IPS DF 6.9 (cell line): Measurements from ENCODE around the gene GDA.
"Not testable (repeated sequence)": the region's sequence is repeated elsewhere in the genome, so short reads cannot be mapped to it uniquely, and the experiment has no call there.

ENCODE experiments used
- DNase-seq: peaks from one replicate; pipeline ENCODE4 v3.0.0-alpha.2; 2013; ENCODE audit warnings: low read depth, low spot score
- H3K27ac ChIP-seq: one replicate; pipeline ENCODE4 v1.5.1; 2013; ENCODE audit warnings: low read length, control low read depth
- H3K27me3 ChIP-seq: 2 replicates; pipeline ENCODE4 v1.6.1; 2013; ENCODE audit warnings: mild to moderate bottlenecking, low read length; ENCODE audit not compliant: control insufficient read depth, insufficient read depth
- H3K36me3 ChIP-seq: 2 replicates; pipeline ENCODE4 v1.6.1; 2013; ENCODE audit warnings: low read length; ENCODE audit not compliant: control insufficient read depth, insufficient read depth
- H3K4me1 ChIP-seq: 2 replicates; pipeline ENCODE4 v1.6.1; 2013; ENCODE audit warnings: low read length; ENCODE audit not compliant: control insufficient read depth, insufficient read depth
- H3K4me3 ChIP-seq: 2 replicates; pipeline ENCODE4 v1.5.1; 2013; ENCODE audit warnings: mild to moderate bottlenecking, low read length
- H3K9me3 ChIP-seq: 2 replicates; pipeline ENCODE4 v1.6.1; 2013; ENCODE audit warnings: low read length, inconsistent platforms; ENCODE audit not compliant: control insufficient read depth, insufficient read depth
- WGBS: extraction: QIAGEN DNeasy Blood & Tissue Kit; methylation state at CpG from one replicate; pipeline ENCODE4 v1.1.7; 2013; ENCODE audit warnings: mixed read lengths, missing lambda C conversion rate; ENCODE audit not compliant: insufficient read length, insufficient coverage; 5-methylcytosine and 5-hydroxymethylcytosine counted together

Gene GDA

DNA sequence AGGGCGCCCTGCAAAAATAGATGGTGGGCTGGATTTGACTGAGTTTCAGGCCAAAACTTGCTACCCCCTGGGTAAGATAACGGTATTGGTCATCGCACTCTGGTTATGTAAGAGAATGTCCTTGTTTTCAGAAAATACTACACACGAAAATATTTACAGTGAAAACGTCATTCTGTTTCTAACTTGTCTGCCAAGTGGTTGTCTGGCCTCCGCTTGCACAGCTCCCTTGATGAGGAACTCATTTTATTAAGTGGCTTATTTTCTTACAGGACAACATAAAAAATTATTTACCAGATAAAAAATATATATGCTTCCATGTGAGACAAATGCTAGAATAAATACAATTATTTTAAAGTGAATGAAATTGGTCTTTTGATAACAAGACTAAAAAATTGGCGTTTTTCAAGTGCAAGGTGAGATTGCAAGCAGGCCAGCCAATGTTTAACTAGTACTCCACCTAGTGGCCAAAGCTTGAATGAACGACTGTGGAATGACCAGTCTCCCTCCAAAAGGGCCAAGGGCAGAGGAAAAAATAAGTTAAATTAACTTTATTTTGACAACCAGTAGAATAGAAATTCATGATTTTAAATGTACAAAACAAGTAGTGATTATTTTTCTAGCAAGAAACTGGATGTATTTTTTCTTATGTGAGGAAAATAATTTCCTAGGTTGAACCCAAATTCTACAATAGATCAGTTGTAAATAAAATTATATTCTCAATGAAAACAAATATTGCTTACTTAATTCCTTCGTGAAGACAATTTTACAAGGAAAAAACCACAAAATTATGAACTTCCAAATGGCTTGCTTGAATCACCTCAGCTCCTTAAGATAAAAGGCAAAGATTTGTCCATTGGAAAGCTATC lies 122.6 kb downstream of the GDA start:
- Histone ChIP-seq H3K4me3 (no peak overlapping the region), H3K27ac (no peak overlapping the region), H3K36me3 (no peaks in the 10 kb centered on the region), H3K4me1 (no peaks in the 10 kb centered on the region), H3K9me3 (no peaks in the 10 kb centered on the region), H3K27me3 (no peaks in the 10 kb centered on the region)
- peak; percentile 20 for DNase-seq
- WGBS, result no CpG with 5 or more reads among the region's 9 CpGs

DNA sequence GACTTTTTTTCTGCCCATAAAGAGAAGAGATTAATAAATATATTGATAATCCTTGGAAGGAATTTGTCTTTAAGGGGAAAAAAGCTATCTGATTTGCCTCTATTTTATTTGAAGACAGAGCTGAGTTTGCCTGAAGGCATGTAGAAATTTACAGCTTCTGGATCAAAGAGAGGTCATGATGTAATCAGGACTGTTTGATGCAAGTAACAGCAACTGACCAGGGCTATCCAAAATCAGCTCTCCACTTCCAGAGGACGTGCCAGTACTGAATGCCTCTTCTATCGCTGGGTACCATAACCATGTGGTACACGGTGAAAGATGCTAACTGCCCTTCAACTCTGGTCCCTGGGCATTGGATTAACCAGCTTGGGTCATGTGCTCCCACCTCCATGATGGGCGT lies 125.2 kb downstream of the GDA start:
- Histone ChIP-seq H3K4me1 (no peaks in the 10 kb centered on the region), H3K27me3 (no peaks in the 10 kb centered on the region), H3K4me3 (no peak overlapping the region), H3K27ac (no peak overlapping the region), H3K9me3 (no peaks in the 10 kb centered on the region), H3K36me3 (no peaks in the 10 kb centered on the region)
- DNase-seq, result no peak
- WGBS, result no CpG with 5 or more reads among the region's 4 CpGs

DNA sequence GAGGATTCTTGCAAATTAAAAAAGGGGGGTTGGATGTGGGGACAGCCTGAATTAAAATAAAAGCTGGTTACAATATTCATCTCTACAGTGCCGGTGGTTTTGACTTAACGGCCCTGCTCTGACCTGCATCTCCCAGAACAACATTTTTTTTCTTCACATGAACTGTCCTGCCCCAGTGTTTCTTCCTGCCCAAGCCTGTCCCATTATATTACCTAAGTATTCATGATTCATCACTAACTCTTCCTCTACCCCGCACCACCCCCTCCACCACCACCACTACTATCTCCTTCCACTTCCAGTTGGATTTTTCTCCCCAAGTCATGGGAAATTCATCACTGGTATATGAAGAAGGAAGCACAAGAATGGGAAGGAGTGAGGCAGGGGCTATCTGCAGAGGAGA lies 125.7 kb downstream of the GDA start:
- no peaks in the 10 kb centered on the region for H3K27me3 ChIP-seq
- no peak overlapping the region for H3K27ac ChIP-seq
- H3K4me3 ChIP-seq, result no peak overlapping the region
- no peaks in the 10 kb centered on the region for H3K9me3 ChIP-seq
- no peaks in the 10 kb centered on the region for H3K36me3 ChIP-seq
- 100% methylated on average over 1 of the region's 3 CpGs for WGBS
- H3K4me1 ChIP-seq, result no peaks in the 10 kb centered on the region
- no peak for DNase-seq

GRCh38 chr9:72276429-72276828 lies 127.2 kb downstream of the GDA start:
- no peaks in the 10 kb centered on the region for H3K9me3 ChIP-seq
- H3K27ac ChIP-seq, result no peak overlapping the region
- no peak overlapping the region for H3K4me3 ChIP-seq
- no peak for DNase-seq
- no peaks in the 10 kb centered on the region for H3K4me1 ChIP-seq
- no CpG with 5 or more reads among the region's 1 CpG for WGBS
- no peaks in the 10 kb centered on the region for H3K36me3 ChIP-seq
- H3K27me3 ChIP-seq, result no peaks in the 10 kb centered on the region

DNA sequence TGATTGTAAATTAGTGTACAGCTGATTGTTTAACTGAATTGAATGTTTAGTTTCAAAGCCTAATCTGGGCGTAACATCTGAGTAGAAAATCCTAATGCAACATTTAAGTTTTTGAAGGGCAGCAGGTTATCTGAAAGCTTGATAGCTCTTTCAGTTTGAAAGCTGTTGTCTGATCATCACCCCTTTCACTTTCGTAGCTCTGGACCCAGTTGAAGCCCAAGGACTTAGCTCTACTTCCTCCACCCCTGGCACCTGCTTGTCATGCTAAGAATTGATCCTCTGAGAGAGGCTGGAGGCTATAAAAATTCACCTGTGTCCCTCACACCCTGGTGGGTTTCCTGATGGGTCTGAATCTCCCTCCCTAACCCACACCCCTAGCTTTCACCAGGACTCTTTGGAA lies 129.7 kb downstream of the GDA start:
- Histone ChIP-seq H3K36me3 (no peaks in the 10 kb centered on the region), H3K9me3 (no peaks in the 10 kb centered on the region), H3K27ac (no peak overlapping the region), H3K4me1 (no peaks in the 10 kb centered on the region), H3K27me3 (no peaks in the 10 kb centered on the region), H3K4me3 (no peak overlapping the region)
- no CpG with 5 or more reads among the region's 2 CpGs for WGBS
- DNase-seq, result no peak

- no peaks in the 10 kb centered on the region for H3K36me3 ChIP-seq
- no peak overlapping the region for H3K4me3 ChIP-seq
- H3K27me3 ChIP-seq, result no peaks in the 10 kb centered on the region
- peak; percentile 82 for DNase-seq
- no CpG with 5 or more reads among the region's 11 CpGs for WGBS
- no peak overlapping the region for H3K27ac ChIP-seq
- H3K4me1 ChIP-seq, result no peaks in the 10 kb centered on the region
- no peaks in the 10 kb centered on the region for H3K9me3 ChIP-seq
Measured at GRCh38 chr9:72280913-72281500, 131.8 kb downstream of the GDA start.

- Histone ChIP-seq H3K9me3 (no peaks in the 10 kb centered on the region), H3K27ac (no peak overlapping the region), H3K36me3 (no peaks in the 10 kb centered on the region), H3K4me3 (no peak overlapping the region), H3K27me3 (no peaks in the 10 kb centered on the region), H3K4me1 (no peaks in the 10 kb centered on the region)
- no CpG with 5 or more reads among the region's 2 CpGs for WGBS
- DNase-seq, result no peak
Measured at GRCh38 chr9:72289401-72289800, 140.2 kb downstream of the GDA start.

DNA sequence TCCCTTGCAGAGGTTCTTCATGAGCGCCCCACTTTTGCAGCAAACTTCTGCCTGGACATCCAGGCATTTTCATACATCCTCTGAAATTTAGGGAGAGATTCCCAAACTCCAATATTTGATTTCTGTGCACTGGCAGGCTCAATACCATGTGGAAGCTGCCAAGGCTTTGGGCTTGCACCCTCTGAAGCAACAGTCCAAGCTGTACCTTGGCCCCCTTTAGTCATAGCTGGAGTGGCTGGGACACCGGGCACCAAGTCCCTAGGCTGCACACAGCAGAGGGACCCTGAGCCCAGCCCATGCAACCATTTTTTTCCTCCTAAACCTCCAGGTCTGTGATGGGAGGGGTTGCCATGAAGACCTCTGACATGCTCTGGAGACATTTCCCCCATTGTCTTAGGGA lies 141.1 kb downstream of the GDA start:
- no peak for DNase-seq
- no peak overlapping the region for H3K4me3 ChIP-seq
- no peaks in the 10 kb centered on the region for H3K36me3 ChIP-seq
- H3K4me1 ChIP-seq, result no peaks in the 10 kb centered on the region
- no peaks in the 10 kb centered on the region for H3K27me3 ChIP-seq
- no peaks in the 10 kb centered on the region for H3K9me3 ChIP-seq
- no peak overlapping the region for H3K27ac ChIP-seq
- WGBS, result no CpG with 5 or more reads among the region's 2 CpGs

DNA sequence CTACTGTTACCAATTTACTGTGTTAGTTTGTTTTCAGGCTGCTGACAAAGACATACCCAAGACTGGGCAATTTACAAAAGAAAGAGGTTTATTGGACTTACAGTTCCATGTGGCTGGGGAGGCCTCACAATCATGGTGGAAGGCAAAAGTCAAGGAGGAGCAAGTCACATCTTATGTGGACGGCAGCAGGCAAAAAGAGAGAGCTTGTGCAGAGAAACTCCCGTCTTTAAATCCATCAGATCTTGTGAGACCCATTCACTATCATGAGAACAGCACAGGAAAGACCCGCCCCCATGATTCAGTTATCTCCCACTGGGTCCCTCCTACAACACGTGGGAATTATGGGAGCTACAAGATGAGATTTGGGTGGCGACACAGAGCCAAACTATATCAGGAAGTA lies 142.3 kb downstream of the GDA start:
- H3K4me1 ChIP-seq, H3K4me3 ChIP-seq, DNase-seq, H3K27ac ChIP-seq, H3K9me3 ChIP-seq, H3K27me3 ChIP-seq, H3K36me3 ChIP-seq: not testable (repeated sequence)
- WGBS, result no CpG with 5 or more reads among the region's 5 CpGs

DNA sequence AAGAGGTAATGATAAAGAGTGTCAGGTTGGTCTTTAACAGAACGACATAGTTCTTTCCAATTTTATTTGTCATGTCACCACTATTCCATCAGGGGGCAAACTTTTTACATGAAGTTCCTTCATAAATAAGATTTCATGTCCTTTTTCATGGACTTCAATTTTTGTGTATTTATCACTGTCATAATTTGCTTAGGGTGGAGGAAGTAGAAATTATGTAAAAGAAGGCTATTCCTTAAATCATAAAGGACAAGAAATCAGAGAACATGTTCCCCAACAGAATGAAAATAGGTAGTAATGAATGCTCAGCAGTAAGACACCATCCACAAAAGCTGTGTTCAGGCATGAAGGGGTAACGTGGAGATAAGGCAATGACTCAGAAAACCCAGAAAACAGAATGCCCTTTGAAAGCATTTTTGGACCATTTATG lies 143.0 kb downstream of the GDA start:
- no peaks in the 10 kb centered on the region for H3K4me1 ChIP-seq
- no peak overlapping the region for H3K27ac ChIP-seq
- no peaks in the 10 kb centered on the region for H3K9me3 ChIP-seq
- H3K4me3 ChIP-seq, result no peak overlapping the region
- no peaks in the 10 kb centered on the region for H3K27me3 ChIP-seq
- WGBS, result no CpG with 5 or more reads among the region's 2 CpGs
- no peak for DNase-seq
- H3K36me3 ChIP-seq, result no peaks in the 10 kb centered on the region
